EH (cell line): ENCODE results near the gene CRYL1.

Experiments used
- DNase-seq: peaks from one replicate; pipeline ENCODE4 v3.0.0-alpha.2; 2015; ENCODE audit warnings: low read depth

The CRYL1 gene

GRCh38 chr13:20371825-20372224 lies 153.8 kb downstream of the CRYL1 start:
- no peak for DNase-seq

DNA sequence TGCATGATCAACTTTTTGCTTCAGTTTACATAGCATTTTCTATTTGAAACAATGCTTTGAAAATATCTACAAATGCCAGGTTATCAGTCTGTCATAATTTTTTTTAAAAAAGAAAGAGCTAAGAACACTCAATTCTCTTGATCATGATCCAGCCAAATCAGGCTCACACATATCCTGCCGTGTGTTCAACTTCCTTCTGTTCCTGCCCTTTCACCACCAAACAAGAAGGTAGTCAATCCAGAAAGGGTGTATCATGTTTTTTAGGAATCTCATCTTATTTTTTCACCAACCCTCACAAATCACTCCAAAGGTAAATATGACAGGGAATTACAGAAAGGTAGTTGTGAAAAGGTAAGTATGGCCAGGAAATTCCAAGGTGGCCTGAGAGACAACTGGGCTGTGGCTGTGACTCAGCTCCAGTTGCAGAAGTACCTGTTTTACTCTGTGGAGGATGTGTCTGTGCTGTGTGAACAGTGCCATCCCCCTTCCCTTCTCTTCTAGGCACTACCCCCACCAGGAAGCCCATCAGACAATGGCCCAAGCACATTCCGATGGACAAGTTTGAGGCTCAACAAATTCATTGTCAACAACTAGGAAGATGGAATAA lies 154.7 kb downstream of the CRYL1 start:
- no peak for DNase-seq

- no peak for DNase-seq
Observed at GRCh38 chr13:20369886-20370361, 155.7 kb downstream of the CRYL1 start.

DNA sequence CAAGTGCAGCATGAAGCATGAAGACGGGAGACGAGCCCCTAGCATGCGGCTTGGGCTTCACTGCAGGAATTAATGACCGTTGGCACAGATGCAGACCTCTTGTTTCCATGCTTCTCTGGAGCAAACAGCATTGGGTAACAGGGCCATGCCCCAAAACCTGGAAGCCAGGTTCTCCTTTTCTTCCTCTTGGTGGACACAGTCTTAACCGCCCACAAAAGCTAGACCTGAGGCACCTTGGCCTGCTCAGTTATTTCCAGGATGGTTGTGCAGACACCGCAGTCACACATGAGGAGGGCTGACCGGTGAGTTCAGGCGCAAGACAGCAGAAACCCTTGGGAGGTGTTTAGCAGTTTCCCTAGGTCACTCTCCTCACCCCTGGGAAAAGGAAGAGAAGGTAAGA lies 159.6 kb downstream of the CRYL1 start:
- no peak for DNase-seq

- no peak for DNase-seq
Observed at GRCh38 chr13:20363603-20364002, 162.1 kb downstream of the CRYL1 start.

GRCh38 chr13:20363172-20363571 lies 162.5 kb downstream of the CRYL1 start:
- DNase-seq = no peak

- DNase-seq = no peak
Observed at GRCh38 chr13:20362484-20363041, 163.1 kb downstream of the CRYL1 start.

DNA sequence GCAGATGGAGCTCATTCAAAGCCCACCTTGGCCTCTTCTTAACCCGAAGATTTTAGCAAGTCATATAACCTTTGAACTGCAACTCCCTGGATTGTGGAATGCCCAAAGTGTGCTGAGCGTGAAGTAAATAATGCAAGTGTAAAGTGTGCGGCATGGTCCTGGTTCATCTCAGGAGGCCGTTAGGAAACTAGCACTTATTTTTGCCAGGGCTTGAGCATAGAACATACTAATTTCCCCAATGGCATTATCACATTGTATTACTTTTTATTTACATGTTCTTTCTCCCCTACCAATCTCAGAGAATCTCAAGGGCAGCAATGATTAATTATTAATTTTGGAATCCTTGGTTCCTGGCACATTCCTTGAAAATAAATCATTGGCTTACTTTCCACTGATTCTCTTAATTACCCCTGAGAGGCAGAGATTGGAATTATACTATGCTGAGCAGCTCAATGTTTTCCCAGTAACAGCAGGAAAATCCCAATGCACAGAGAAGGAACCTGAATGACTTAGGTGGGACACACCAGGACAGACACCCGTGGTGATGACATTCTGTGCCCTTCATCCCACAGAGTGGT lies 164.7 kb downstream of the CRYL1 start:
- peak; percentile 43 for DNase-seq

DNA sequence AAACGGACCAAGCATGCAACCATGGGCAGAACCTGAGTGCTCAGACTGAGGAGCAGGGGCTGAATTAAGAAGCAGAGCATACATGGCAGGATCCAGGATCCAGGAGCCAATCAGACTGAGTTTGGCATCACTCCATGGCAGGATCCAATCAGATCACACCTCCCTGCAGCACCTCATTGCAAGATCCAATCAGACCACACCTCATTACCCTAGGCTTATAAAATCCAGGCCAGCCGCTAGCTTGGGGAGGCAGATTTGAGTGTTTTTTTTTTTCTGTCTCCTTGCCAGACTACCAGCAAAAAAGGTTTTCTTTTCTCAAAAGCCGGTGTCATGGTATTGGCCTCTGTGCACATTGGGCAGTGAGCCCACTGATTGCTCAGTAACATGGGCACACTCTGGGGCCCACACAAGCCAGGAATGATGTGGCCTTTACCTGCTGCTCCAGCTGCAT lies 165.6 kb downstream of the CRYL1 start:
- DNase-seq = peak; percentile 29

DNA sequence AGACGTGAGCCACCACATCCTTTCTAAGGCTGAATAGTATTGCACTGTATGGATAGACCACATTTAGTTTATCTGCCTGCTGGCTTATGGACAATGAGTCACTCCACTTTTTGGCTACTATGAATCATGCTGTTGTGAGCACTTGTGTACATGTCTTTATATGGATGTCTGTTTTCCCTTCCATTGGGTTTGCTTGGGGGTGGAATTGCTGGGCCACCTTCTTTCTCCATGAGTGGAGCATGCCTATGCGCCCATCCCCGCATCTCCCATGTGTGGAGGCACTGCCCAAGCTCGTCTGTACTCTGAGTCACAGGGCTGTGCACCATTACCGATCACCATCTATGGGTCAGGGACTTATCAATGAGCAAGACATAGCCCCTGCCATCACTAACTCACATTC lies 166.3 kb downstream of the CRYL1 start:
- DNase-seq = peak; percentile 96

GRCh38 chr13:20358022-20358421 lies 167.6 kb downstream of the CRYL1 start:
- no peak for DNase-seq

- DNase-seq = no peak
Observed at GRCh38 chr13:20356444-20356843, 169.2 kb downstream of the CRYL1 start.

DNA sequence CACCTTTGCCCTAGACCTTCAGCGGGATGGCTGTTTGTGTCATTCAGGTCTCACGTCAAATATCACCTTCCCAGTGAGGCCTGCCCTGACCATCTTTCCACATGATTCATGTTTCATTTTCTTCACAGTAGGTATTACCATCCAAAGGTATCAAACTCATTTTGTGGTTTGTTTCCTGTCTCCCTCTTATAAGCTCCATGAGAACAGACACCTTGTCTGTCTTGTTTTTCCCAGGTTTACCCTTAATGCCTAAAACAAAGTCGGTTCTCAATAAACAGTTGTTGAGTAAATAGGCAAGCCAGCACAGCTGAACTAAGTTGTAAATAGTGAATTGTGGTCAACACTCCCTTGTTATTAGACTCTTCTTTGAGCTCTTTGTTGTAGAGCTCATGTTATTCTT lies 170.9 kb downstream of the CRYL1 start:
- no peak for DNase-seq

- peak; percentile 52 for DNase-seq
Observed at GRCh38 chr13:20353973-20354372, 171.7 kb downstream of the CRYL1 start.
